ENCODE results near the gene HCN2. TPM values are rescaled to one million over a fixed set of nuclear protein-coding genes. Genes with fewer than 3 reads are reported as not detected.

HCN2 gene
- total and polyA plus RNA-seq, 2 of the 13 experiments (the other 11 are each of a cell fraction or from before 2014, with no cell fraction given): 0.01 TPM; not detected in 1

DNA sequence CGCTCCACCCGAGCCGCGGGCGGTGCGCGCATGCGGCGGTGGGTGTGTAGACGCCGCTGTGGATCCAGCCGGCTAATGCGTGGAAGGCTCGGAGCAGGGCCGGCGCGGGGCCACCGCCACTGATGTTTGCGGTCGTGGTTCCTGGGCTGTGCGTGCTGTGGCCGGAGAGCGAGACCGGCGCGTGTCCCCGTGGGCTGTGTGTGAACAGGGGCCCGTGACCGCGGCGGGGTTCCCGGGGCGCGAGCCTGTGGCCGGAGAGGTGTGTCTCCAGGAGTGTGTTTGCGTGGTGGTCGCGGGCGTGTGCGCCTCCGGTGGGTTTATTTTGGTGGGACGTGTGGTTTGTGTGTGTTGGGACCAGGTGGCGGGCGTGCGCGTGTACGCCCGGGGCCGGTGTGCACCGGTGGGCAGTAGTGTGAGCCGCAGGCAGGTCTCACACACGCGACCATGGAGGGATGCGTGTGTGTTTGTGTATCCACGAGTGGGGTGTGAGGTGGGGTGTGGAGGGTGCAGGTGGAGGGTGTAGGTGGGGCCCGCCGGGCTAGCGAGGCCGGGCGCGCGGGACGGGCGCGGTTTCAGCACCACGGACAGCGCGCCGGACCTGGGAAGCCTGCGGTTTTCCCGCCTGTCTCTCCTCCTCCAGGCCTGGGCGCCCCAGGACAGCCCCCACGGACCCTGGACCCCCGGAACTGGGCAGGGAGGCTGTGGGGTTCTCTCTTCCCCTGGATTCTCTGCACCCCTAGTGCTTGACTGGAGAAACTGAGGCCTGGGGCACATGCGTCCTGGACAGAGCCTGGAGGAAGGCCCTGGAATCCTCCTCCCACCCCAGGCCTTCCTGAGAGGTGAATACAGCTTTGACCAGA is 1.6 kb downstream of the HCN2 start (continued):
- TF ChIP-seq HOXA3 (CRISPR knock-in tag; IDR thresholded peaks at IDR 0.05) (peak; percentile 33; the same call in 1 of the 2 replicates), ZNF430 (CRISPR knock-in tag; IDR thresholded peaks at IDR 0.05) (peak; percentile 67; the same call in 1 of the 2 replicates), THAP11 (CRISPR knock-in tag; IDR thresholded peaks at IDR 0.05) (peak; percentile 39; the same call in 1 of the 2 replicates)
- TF ChIP-seq, protein P1, sequence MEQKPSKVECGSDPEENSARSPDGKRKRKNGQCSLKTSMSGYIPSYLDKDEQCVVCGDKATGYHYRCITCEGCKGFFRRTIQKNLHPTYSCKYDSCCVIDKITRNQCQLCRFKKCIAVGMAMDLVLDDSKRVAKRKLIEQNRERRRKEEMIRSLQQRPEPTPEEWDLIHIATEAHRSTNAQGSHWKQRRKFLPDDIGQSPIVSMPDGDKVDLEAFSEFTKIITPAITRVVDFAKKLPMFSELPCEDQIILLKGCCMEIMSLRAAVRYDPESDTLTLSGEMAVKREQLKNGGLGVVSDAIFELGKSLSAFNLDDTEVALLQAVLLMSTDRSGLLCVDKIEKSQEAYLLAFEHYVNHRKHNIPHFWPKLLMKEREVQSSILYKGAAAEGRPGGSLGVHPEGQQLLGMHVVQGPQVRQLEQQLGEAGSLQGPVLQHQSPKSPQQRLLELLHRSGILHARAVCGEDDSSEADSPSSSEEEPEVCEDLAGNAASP (CRISPR knock-in tag; IDR thresholded peaks at IDR 0.05; ENCODE audit: borderline replicate concordance): peak; percentile 53
- TF ChIP-seq, protein P2, sequence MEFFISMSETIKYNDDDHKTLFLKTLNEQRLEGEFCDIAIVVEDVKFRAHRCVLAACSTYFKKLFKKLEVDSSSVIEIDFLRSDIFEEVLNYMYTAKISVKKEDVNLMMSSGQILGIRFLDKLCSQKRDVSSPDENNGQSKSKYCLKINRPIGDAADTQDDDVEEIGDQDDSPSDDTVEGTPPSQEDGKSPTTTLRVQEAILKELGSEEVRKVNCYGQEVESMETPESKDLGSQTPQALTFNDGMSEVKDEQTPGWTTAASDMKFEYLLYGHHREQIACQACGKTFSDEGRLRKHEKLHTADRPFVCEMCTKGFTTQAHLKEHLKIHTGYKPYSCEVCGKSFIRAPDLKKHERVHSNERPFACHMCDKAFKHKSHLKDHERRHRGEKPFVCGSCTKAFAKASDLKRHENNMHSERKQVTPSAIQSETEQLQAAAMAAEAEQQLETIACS (CRISPR knock-in tag; IDR thresholded peaks at IDR 0.05): 0 out of 2 replicates have a peak, but pooled peaks have one; percentile 33

DNA sequence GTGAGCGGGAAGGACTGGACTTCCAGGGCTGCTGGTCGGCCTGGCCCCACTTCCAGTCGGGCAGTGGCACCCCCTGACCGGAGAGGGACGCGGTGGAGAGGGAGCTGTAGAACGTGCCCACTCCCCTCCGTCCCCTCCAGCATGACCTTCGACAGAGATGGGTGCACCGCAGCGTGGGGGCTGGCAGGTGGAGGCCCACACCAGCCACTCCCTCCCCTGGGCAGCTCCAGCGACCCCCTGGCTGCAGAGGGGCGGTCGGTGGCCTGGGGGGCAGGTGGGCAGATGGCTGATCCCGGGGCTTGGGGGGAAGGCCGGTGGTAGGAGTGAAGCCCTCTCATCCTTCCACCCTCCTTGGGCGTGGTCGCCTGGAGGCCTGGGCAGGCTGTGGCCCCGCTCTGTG is 2.4 kb downstream of the HCN2 start:
- Histone ChIP-seq H2AFZ (ENCODE audit: low read length) (no peak overlapping the region), H3K4me3 (replicated peaks in 1 of 3; ENCODE audit: insufficient read depth in 1 of 3, low read depth in 2 of 3, low read length in 3 of 3) (no peak overlapping the region), H3K27ac (ENCODE audit: extremely low read length, insufficient read depth, low read length) (no peak overlapping the region), H3K9me3 (ENCODE audit: low read length) (no peaks in the 10 kb centered on the region), H3K79me2 (ENCODE audit: insufficient read depth, low read length) (no peaks in the 10 kb centered on the region), H3K9ac (ENCODE audit: insufficient read depth, low read depth, low read length) (no peak overlapping the region), H3K4me1 (ENCODE audit: insufficient read depth, low read length) (peaks cover 18% of the 10 kb centered on the region), H3K4me2 (ENCODE audit: low read depth, low read length) (no peak overlapping the region), H4K20me1 (ENCODE audit: insufficient read depth, low read length) (peaks cover 26% of the 10 kb centered on the region; the same call in 1 of the 2 replicates), H3K27me3 (ENCODE audit: control insufficient read depth in 1 of 2, insufficient read depth in 2 of 2, low read length in 2 of 2) (peaks cover 14 to 80% of the 10 kb centered on the region in 2 experiments), H3K36me3 (replicated peaks in 1 of 2; ENCODE audit: control insufficient read depth in 1 of 2, insufficient read depth in 2 of 2, low read length in 2 of 2) (no peaks in the 10 kb centered on the region)
- no TSS peak for BruUV-seq (replicated peaks)
- DNase-seq (ENCODE audit: low spot score) (no peak), FAIRE-seq (no peak), ATAC-seq (no peak)
- in situ Hi-C loops (cut with HindIII; ENCODE audit: extremely low pct_ligation_motif_present, low pct_unique_long_range_greater_than_20kb) (no loop called here), intact Hi-C loops (cut with micrococcal nuclease; ENCODE audit: unreplicated experiment) (no loop called here)
- CTCF ChIA-PET (ENCODE audit: low intra/inter-chr PET ratio, low total read pairs): no interaction called here
- TF ChIP-seq ZNF317 (CRISPR knock-in tag; IDR thresholded peaks at IDR 0.05) (no peak), MBD4 (IDR thresholded peaks at IDR 0.05; ENCODE audit: borderline replicate concordance, low read length) (no peak), ZNF468 (CRISPR knock-in tag; IDR thresholded peaks at IDR 0.05) (no peak), ZNF207 (IDR thresholded peaks at IDR 0.05; ENCODE audit: borderline replicate concordance) (no peak), ZNF724P (CRISPR knock-in tag; IDR thresholded peaks at IDR 0.05; ENCODE audit: borderline replicate concordance) (no peak), TARDBP (CRISPR knock-in tag; IDR thresholded peaks at IDR 0.05) (no peak), SPEN (CRISPR knock-in tag; IDR thresholded peaks at IDR 0.05; ENCODE audit: low read depth) (no peak), ZNF629 (CRISPR knock-in tag; conservative IDR thresholded peaks at IDR 0.05) (no peak), ZZZ3 (CRISPR knock-in tag; IDR thresholded peaks at IDR 0.05; ENCODE audit: borderline replicate concordance) (no peak), DNMT3B (CRISPR knock-in tag; conservative IDR thresholded peaks at IDR 0.05) (no peak)
- TF ChIP-seq, protein P3, sequence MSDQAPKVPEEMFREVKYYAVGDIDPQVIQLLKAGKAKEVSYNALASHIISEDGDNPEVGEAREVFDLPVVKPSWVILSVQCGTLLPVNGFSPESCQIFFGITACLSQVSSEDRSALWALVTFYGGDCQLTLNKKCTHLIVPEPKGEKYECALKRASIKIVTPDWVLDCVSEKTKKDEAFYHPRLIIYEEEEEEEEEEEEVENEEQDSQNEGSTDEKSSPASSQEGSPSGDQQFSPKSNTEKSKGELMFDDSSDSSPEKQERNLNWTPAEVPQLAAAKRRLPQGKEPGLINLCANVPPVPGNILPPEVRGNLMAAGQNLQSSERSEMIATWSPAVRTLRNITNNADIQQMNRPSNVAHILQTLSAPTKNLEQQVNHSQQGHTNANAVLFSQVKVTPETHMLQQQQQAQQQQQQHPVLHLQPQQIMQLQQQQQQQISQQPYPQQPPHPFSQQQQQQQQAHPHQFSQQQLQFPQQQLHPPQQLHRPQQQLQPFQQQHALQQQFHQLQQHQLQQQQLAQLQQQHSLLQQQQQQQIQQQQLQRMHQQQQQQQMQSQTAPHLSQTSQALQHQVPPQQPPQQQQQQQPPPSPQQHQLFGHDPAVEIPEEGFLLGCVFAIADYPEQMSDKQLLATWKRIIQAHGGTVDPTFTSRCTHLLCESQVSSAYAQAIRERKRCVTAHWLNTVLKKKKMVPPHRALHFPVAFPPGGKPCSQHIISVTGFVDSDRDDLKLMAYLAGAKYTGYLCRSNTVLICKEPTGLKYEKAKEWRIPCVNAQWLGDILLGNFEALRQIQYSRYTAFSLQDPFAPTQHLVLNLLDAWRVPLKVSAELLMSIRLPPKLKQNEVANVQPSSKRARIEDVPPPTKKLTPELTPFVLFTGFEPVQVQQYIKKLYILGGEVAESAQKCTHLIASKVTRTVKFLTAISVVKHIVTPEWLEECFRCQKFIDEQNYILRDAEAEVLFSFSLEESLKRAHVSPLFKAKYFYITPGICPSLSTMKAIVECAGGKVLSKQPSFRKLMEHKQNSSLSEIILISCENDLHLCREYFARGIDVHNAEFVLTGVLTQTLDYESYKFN (CRISPR knock-in tag; conservative IDR thresholded peaks at IDR 0.05): no peak
- POLR2A ChIA-PET: no interaction called here
- whole genome bisulfite sequencing (ENCODE audit: low lambda C conversion rate): no CpG with 5 or more reads among the region's 19 CpGs

All from HepG2 (cell line).